LHCN-M2 (cell line): Measurements from ENCODE around the gene DCAF4L1. TPM values are rescaled to one million over a fixed set of nuclear protein-coding genes. Genes with fewer than 3 reads are reported as not detected.

ENCODE experiments used
- DNase-seq: peaks from one replicate; pipeline ENCODE4 v3.0.0-alpha.2; 2012; ENCODE audit warnings: low read depth
- total RNA-seq: library from RNA; depleted of rRNA; stranded (reverse); fragments of >200 nt; gene quantifications from 2 replicates; pipeline ENCODE4 v1.2.3, GENCODE V29; 2014; rRNA removed

The DCAF4L1 gene
- total RNA-seq, 1 experiment from 2014 or later, result under 0.01 TPM

GRCh38 chr4:41990365-41991111 is 9.0 kb downstream of the DCAF4L1 start, which contains the start of gene SLC30A9:
TSS of gene SLC30A9 (plus strand) at chr4:41990530. CDS start at chr4:41990652, 122 bp downstream.
- DNase-seq, result peak; percentile 92

- no peak for DNase-seq
Observed at GRCh38 chr4:41991916-41992767, 10.6 kb downstream of the DCAF4L1 start.

- DNase-seq, result no peak
Observed at GRCh38 chr4:41992967-41993857, 11.7 kb downstream of the DCAF4L1 start.

DNA sequence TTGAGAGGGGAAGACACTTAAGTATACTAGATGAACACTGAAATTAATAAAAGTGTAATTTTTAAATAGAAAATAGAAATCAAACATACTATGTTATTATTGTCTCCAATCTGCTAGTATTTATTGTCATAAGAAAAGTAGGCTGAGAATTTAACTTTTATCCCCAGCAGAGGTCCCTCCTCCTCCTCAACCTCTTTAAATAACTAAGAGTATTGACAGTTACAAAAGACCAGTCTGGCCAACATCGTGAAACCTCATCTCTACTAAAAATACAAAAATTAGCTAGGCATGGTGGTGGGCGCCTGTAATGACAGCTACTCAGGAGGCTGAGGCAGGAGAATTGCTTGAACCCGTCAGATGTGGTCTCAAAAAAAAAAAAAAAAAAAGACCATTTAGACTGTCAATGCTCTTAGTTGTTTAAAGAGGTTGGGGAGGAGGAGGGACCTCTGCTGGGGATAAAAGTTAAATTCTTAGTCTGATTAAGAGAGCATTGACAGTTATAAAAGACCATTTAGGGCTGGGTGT is 13.0 kb downstream of the DCAF4L1 start:
- DNase-seq, result no peak

DNA sequence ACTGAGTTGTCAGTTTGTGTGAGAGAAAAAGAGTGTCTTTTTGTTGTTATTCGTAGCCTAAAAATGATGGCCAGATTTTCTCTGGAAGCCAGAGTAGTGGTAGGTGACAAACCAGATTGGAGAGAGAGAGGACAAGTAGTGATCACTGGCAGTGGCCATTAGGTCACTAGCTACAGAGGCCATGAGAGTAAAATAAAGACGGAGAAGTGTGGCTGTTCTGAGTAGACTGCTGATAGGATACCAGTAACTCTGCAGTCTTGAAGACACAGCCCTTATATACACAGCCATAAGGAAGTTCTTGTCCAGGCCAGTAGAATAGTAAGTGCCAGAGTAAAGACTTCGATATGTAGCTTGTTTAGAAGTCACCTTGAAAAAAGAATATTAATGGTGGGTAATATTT is 16.5 kb downstream of the DCAF4L1 start:
- no peak for DNase-seq

GRCh38 chr4:41999321-41999720 is 17.8 kb downstream of the DCAF4L1 start:
- DNase-seq, result no peak

GRCh38 chr4:42008011-42008786 is 26.6 kb downstream of the DCAF4L1 start:
- no peak for DNase-seq

DNA sequence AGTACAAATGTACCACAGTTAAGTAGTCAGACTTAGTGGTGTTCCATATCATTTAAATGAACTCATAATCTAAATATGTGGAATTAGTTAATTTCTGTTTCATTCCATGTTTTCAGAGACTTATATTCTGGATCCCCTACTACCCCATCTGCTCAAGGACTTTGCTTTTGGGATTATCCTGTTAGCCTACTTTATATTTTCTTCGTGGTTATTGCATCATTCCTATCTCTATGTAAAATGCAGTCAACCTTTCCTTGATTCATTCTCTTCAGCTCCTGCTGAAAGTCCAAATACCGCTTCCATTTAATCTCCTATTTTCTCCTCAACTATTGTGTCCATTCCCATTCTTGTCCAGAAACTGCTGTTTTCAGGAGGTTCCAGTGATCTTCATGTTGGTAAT is 33.9 kb downstream of the DCAF4L1 start:
- DNase-seq, result no peak

DNA sequence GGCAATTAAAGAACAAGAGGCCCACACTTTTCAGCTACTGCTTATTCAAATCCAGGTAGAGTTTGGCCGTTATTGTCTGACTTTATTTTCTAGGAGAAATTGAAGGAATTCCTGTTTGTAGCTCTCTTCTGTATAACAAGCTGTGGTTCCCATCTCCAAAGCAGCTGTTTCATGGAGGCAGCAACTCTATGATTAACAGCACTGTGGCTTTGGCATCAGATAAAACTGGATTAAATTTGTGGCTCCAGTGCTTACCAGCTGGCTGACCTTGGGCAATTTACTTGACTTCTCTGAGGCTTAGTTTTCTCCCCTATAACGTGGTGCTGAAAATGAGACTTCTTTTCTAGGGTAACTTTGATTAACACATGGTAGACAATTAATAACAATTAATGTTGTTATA is 36.9 kb downstream of the DCAF4L1 start:
- DNase-seq, result peak; percentile 87

Other genes starting within 250 kb of the DCAF4L1 start
- not detected in 2 replicates for gene PHOX2B, start 233.0 kb upstream of the DCAF4L1 start, total RNA-seq
- gene TMEM33, start 46.3 kb upstream of the DCAF4L1 start, total RNA-seq, result 56.9 and 64.4 TPM in 2 replicates
- 77.7 and 85.8 TPM in 2 replicates for gene SLC30A9, start 8.8 kb downstream of the DCAF4L1 start, total RNA-seq
- not detected in 2 replicates for gene BEND4, start 170.9 kb downstream of the DCAF4L1 start, total RNA-seq